H9 (cell line): ENCODE results near the gene RFNG. TPM values are rescaled to one million over a fixed set of nuclear protein-coding genes. Genes with fewer than 3 reads are reported as not detected.

ENCODE experiments used
- DNase-seq: peaks from one replicate; pipeline ENCODE4 v3.0.0-alpha.2; 2017
- H2AFZ ChIP-seq: one replicate; pipeline ENCODE4 v1.6.1; 2013; ENCODE audit warnings: mild to moderate bottlenecking, low read length, control low read depth, moderate library complexity
- H2AK5ac ChIP-seq: 2 replicates; pipeline ENCODE4 v1.6.1; 2013; ENCODE audit warnings: low read length, control low read depth, mixed read lengths; ENCODE audit not compliant: insufficient read length
- H2BK120ac ChIP-seq: one replicate; pipeline ENCODE4 v1.6.1; 2013; ENCODE audit warnings: low read depth, mild to moderate bottlenecking, low read length, control low read depth, inconsistent platforms; ENCODE audit not compliant: poor library complexity, severe bottlenecking
- H2BK12ac ChIP-seq: 2 replicates; pipeline ENCODE4 v1.6.1; 2013; ENCODE audit warnings: low read length, control low read depth, mixed read lengths, low read depth; ENCODE audit not compliant: insufficient read length
- H2BK15ac ChIP-seq: 2 replicates; pipeline ENCODE4 v1.6.1; 2013; ENCODE audit warnings: low read depth, low read length, control low read depth
- H2BK20ac ChIP-seq: one replicate; pipeline ENCODE4 v1.6.1; 2013; ENCODE audit warnings: low read depth, mild to moderate bottlenecking, low read length, control low read depth, inconsistent platforms; ENCODE audit not compliant: poor library complexity, severe bottlenecking
- H2BK5ac ChIP-seq: 2 replicates; pipeline ENCODE4 v1.6.1; 2013; ENCODE audit warnings: low read length, control low read depth, mixed read lengths; ENCODE audit not compliant: insufficient read length
- H3K14ac ChIP-seq: 2 replicates; pipeline ENCODE4 v1.6.1; 2013; ENCODE audit warnings: low read length, control low read depth; ENCODE audit not compliant: insufficient read depth
- H3K18ac ChIP-seq: 2 replicates; pipeline ENCODE4 v1.6.1; 2013; ENCODE audit warnings: low read depth, mild to moderate bottlenecking, mixed read lengths, low read length, control low read depth; ENCODE audit not compliant: insufficient read length
- H3K23ac ChIP-seq: 2 replicates; pipeline ENCODE4 v1.6.1; 2013; ENCODE audit warnings: low read length, control low read depth, mixed read lengths, low read depth; ENCODE audit not compliant: insufficient read length
- H3K23me2 ChIP-seq: 2 replicates; pipeline ENCODE4 v1.6.1; 2013; ENCODE audit warnings: low read depth, mild to moderate bottlenecking, mixed read lengths, low read length, control low read depth; ENCODE audit not compliant: insufficient read length, poor library complexity, severe bottlenecking
- H3K27ac ChIP-seq: 2 replicates; pipeline ENCODE4 v1.5.1; 2013; ENCODE audit warnings: low read length, control low read depth, mixed read lengths, low read depth; ENCODE audit not compliant: insufficient read length
- H3K27me3 ChIP-seq: 2 replicates; pipeline ENCODE4 v1.6.1; 2013; ENCODE audit warnings: low read length, control low read depth, inconsistent platforms; ENCODE audit not compliant: insufficient read depth
- H3K4ac ChIP-seq: 2 replicates; pipeline ENCODE4 v1.6.1; 2013; ENCODE audit warnings: low read depth, mild to moderate bottlenecking, control low read depth, inconsistent platforms, low read length, moderate library complexity
- H3K4me1 ChIP-seq: 2 replicates; pipeline ENCODE4 v1.6.1; 2013; ENCODE audit warnings: low read length, control low read depth, inconsistent platforms; ENCODE audit not compliant: insufficient read depth
- H3K4me2 ChIP-seq: 2 replicates; pipeline ENCODE4 v1.6.1; 2013; ENCODE audit warnings: low read length, control low read depth, mixed read lengths; ENCODE audit not compliant: insufficient read length, insufficient read depth
- H3K56ac ChIP-seq: 2 replicates; pipeline ENCODE4 v1.6.1; 2013; ENCODE audit warnings: low read depth, mild to moderate bottlenecking, mixed read lengths, low read length, control low read depth; ENCODE audit not compliant: insufficient read length
- H3K79me1 ChIP-seq: 2 replicates; pipeline ENCODE4 v1.6.1; 2013; ENCODE audit warnings: low read depth, mild to moderate bottlenecking, moderate library complexity, low read length, control low read depth, inconsistent platforms; ENCODE audit not compliant: insufficient read depth, poor library complexity, severe bottlenecking
- H3K79me2 ChIP-seq: 2 replicates; pipeline ENCODE4 v1.6.1; 2013; ENCODE audit warnings: low read length, control low read depth, inconsistent platforms; ENCODE audit not compliant: insufficient read depth
- H3K9ac ChIP-seq: 2 replicates; pipeline ENCODE4 v1.6.1; 2013; ENCODE audit warnings: low read length, control low read depth, mixed read lengths; ENCODE audit not compliant: insufficient read length; ENCODE audit errors: extremely low read depth
- H3K9me3 ChIP-seq: one replicate; pipeline ENCODE4 v1.6.1; 2013; ENCODE audit warnings: low read depth, low read length, inconsistent platforms; ENCODE audit not compliant: control insufficient read depth
- H3T11ph ChIP-seq: one replicate; pipeline ENCODE4 v1.6.1; 2013; ENCODE audit warnings: mild to moderate bottlenecking, low read length, control low read depth, inconsistent platforms
- H4K20me1 ChIP-seq: one replicate; pipeline ENCODE4 v1.6.1; 2013; ENCODE audit not compliant: control insufficient read depth, insufficient read length, insufficient read depth
- H4K5ac ChIP-seq: 2 replicates; pipeline ENCODE4 v1.6.1; 2013; ENCODE audit warnings: low read depth, mild to moderate bottlenecking, mixed read lengths, low read length, control low read depth; ENCODE audit not compliant: insufficient read length
- H4K8ac ChIP-seq: replicated peaks from 2 replicates; pipeline ENCODE4 v1.6.1; 2013; ENCODE audit warnings: low read length, control low read depth, mixed read lengths, low read depth; ENCODE audit not compliant: insufficient read length
- H4K91ac ChIP-seq: 2 replicates; pipeline ENCODE4 v1.6.1; 2013; ENCODE audit warnings: low read depth, mild to moderate bottlenecking, moderate library complexity, mixed read lengths, low read length, control low read depth; ENCODE audit not compliant: insufficient read length
- H3K27ac Mint-ChIP-seq, 3 experiments: 2 replicates in 2 of 3; 3 replicates in 1 of 3; pipeline ENCODE4 v1.8.0; 2020 to 2021; ENCODE audit warnings: mixed read lengths in 3 of 3, mild to moderate bottlenecking in 1 of 3, moderate library complexity in 1 of 3
- H3K27me3 Mint-ChIP-seq: 2 replicates; pipeline ENCODE4 v1.8.0; 2021; ENCODE audit warnings: low read depth, mild to moderate bottlenecking, moderate library complexity, mixed read lengths
- H3K36me3 Mint-ChIP-seq, 3 experiments: 2 replicates in 2 of 3; 3 replicates in 1 of 3; pipeline ENCODE4 v1.8.0; 2020 to 2021; ENCODE audit warnings: low read depth in 3 of 3, mixed read lengths in 3 of 3; ENCODE audit not compliant: insufficient read depth in 1 of 3
- H3K4me1 Mint-ChIP-seq, 2 experiments: 2 replicates each; pipeline ENCODE4 v1.8.0; 2020; ENCODE audit warnings: mixed read lengths in 2 of 2
- H3K4me3 Mint-ChIP-seq, 2 experiments: 2 replicates in 1 of 2; 3 replicates in 1 of 2; pipeline ENCODE4 v1.8.0; 2020 to 2021; ENCODE audit warnings: mild to moderate bottlenecking in 2 of 2, mixed read lengths in 2 of 2, moderate library complexity in 1 of 2
- H3K9me3 Mint-ChIP-seq, 2 experiments: 2 replicates in 1 of 2; 3 replicates in 1 of 2; pipeline ENCODE4 v1.8.0; 2020; ENCODE audit warnings: mild to moderate bottlenecking in 2 of 2, mixed read lengths in 2 of 2, moderate library complexity in 1 of 2
- CTCF ChIP-seq: fragments of 200-600 bp; sonication (generic); conservative IDR thresholded peaks from 3 replicates; pipeline ENCODE4 v1.8.0; 2021; ENCODE audit warnings: antibody characterized with exemption, mild to moderate bottlenecking
- WGBS: extraction: QIAGEN DNeasy Blood & Tissue Kit; methylation state at CpG from one replicate; pipeline ENCODE4 v1.1.7; 2013; ENCODE audit warnings: missing lambda C conversion rate, low lambda C conversion rate, mixed read lengths; ENCODE audit not compliant: insufficient read length; ENCODE audit errors: extremely low coverage; 5-methylcytosine and 5-hydroxymethylcytosine counted together
- total RNA-seq: library from RNA; stranded (reverse); gene quantifications from 2 replicates; pipeline ENCODE4 v1.2.1, GENCODE V29; 2021

Gene RFNG
- total RNA-seq, 1 experiment from 2014 or later: 34.0 TPM

GRCh38 chr17:82008258-82008940, 43.2 kb downstream of the RFNG start:
- Histone ChIP-seq H2BK120ac (no peak overlapping the region), H3K14ac (no peak overlapping the region), H3K23me2 (no peaks in the 10 kb centered on the region)

More at GRCh38 chr17:82008258-82008940, 43.2 kb downstream of the RFNG start:
- no peak overlapping the region for H2AK5ac ChIP-seq
- H3T11ph ChIP-seq: no peak overlapping the region
- no peaks in the 10 kb centered on the region for H3K79me2 ChIP-seq
- H4K20me1 ChIP-seq: no peaks in the 10 kb centered on the region
- no peak overlapping the region for H3K4ac ChIP-seq
- no peak overlapping the region for H4K5ac ChIP-seq
- Mint-ChIP-seq H3K4me3 (no peak overlapping the region), H3K27me3 (no peaks in the 10 kb centered on the region; the same call in 1 of the 2 replicates), H3K4me1 (0 out of 4 replicates have a peak, but pooled peaks cover 0 to 2% of the 10 kb centered on the region in 2 experiments), H3K36me3 (no peaks in the 10 kb centered on the region), H3K9me3 (no peaks in the 10 kb centered on the region), H3K27ac (no peak overlapping the region)
- no peak for TF ChIP-seq CTCF
- DNase-seq: no peak
- no peak overlapping the region for H3K27ac ChIP-seq
- H3K23ac ChIP-seq: no peak overlapping the region
- no peak overlapping the region for H3K4me2 ChIP-seq
- no peak overlapping the region for H3K9ac ChIP-seq
- no peak overlapping the region for H4K8ac ChIP-seq
- H3K56ac ChIP-seq: no peak overlapping the region
- H3K79me1 ChIP-seq: no peaks in the 10 kb centered on the region
- no CpG with 5 or more reads among the region's 26 CpGs for whole genome bisulfite sequencing
- no peak overlapping the region for H3K18ac ChIP-seq
- H2BK20ac ChIP-seq: no peak overlapping the region
- H4K91ac ChIP-seq: no peak overlapping the region
- H2AFZ ChIP-seq: no peak overlapping the region
- H3K27me3 ChIP-seq: no peaks in the 10 kb centered on the region
- no peak overlapping the region for H2BK5ac ChIP-seq
- H2BK15ac ChIP-seq: no peak overlapping the region
- no peaks in the 10 kb centered on the region for H3K4me1 ChIP-seq
- H3K9me3 ChIP-seq: no peaks in the 10 kb centered on the region
- H2BK12ac ChIP-seq: no peak overlapping the region
